Liver (tissue), 9 donors: Measurements from ENCODE around the gene CADM3. TPM values are rescaled to one million over a fixed set of nuclear protein-coding genes. Genes with fewer than 3 reads are reported as not detected.

Source experiments
- DNase-seq: peaks from one replicate; pipeline ENCODE4 v3.0.0-alpha.2; 2017; ENCODE audit warnings: low spot score
- H3K27ac ChIP-seq, 2 donors: one replicate each; pipeline ENCODE4 v1.7.0; 2013; ENCODE audit warnings: inconsistent platforms in 2 of 2, low read length in 2 of 2, control low read depth in 1 of 2, low read depth in 1 of 2, mild to moderate bottlenecking in 1 of 2
- H3K27me3 ChIP-seq, 4 donors: one replicate each; pipeline versions ENCODE4 v1.6.1 to v1.7.0; 2013; ENCODE audit warnings: low read length in 3 of 4, inconsistent platforms in 1 of 4, mild to moderate bottlenecking in 1 of 4, moderate library complexity in 1 of 4; ENCODE audit not compliant: control insufficient read depth in 4 of 4, insufficient read depth in 4 of 4
- H3K36me3 ChIP-seq, 4 donors: one replicate each; pipeline versions ENCODE4 v1.6.1 to v1.7.0; 2013; ENCODE audit warnings: low read length in 3 of 4, mild to moderate bottlenecking in 3 of 4, low read depth in 1 of 4, moderate library complexity in 1 of 4; ENCODE audit not compliant: control insufficient read depth in 4 of 4, insufficient read depth in 3 of 4
- H3K4me1 ChIP-seq, 4 donors: one replicate each; pipeline versions ENCODE4 v1.6.1 to v1.7.0; 2013; ENCODE audit warnings: low read length in 3 of 4, mild to moderate bottlenecking in 3 of 4, moderate library complexity in 1 of 4; ENCODE audit not compliant: control insufficient read depth in 4 of 4, insufficient read depth in 4 of 4
- H3K4me3 ChIP-seq, 3 donors: one replicate each; pipeline versions ENCODE4 v1.6.1 to v1.7.0; 2013; ENCODE audit warnings: low read length in 3 of 3, control low read depth in 1 of 3, low read depth in 1 of 3, mild to moderate bottlenecking in 1 of 3
- H3K9ac ChIP-seq, 2 donors: one replicate each; pipeline ENCODE4 v1.7.0; 2013; ENCODE audit warnings: low read length in 2 of 2, mild to moderate bottlenecking in 2 of 2, moderate library complexity in 2 of 2, control low read depth in 1 of 2, low read depth in 1 of 2
- H3K9me3 ChIP-seq, 4 donors: one replicate each; pipeline versions ENCODE4 v1.6.1 to v1.7.0; 2013; ENCODE audit warnings: low read length in 3 of 4; ENCODE audit not compliant: control insufficient read depth in 4 of 4
- EGR1 ChIP-seq, 2 donors: IDR thresholded peaks; 2 replicates each; pipeline ENCODE4 v1.6.1; 2016 to 2018; ENCODE audit warnings: antibody characterized with exemption in 2 of 2, low read depth in 2 of 2
- FOXA1 ChIP-seq: IDR thresholded peaks from 2 replicates; pipeline ENCODE4 v1.6.1; 2016; ENCODE audit warnings: antibody characterized with exemption
- FOXA2 ChIP-seq: IDR thresholded peaks from 2 replicates; pipeline ENCODE4 v1.6.1; 2016; ENCODE audit warnings: antibody characterized with exemption
- GABPA ChIP-seq, 2 donors: IDR thresholded peaks in 1 of 2; conservative IDR thresholded peaks in 1 of 2; 2 replicates each; pipeline ENCODE4 v1.6.1; 2016; ENCODE audit warnings: antibody characterized with exemption in 2 of 2, mild to moderate bottlenecking in 1 of 2, moderate library complexity in 1 of 2
- HNF4A ChIP-seq, 2 donors: conservative IDR thresholded peaks; 2 replicates each; pipeline ENCODE4 v1.6.1; 2016; ENCODE audit warnings: antibody characterized with exemption in 2 of 2, mild to moderate bottlenecking in 2 of 2
- HNF4G ChIP-seq: IDR thresholded peaks from 2 replicates; pipeline ENCODE4 v1.6.1; 2016; ENCODE audit warnings: antibody characterized with exemption
- JUND ChIP-seq, 2 donors: IDR thresholded peaks; 2 replicates each; pipeline ENCODE4 v1.6.1; 2016; ENCODE audit warnings: antibody characterized with exemption in 2 of 2
- NR2F2 ChIP-seq: IDR thresholded peaks from 2 replicates; pipeline ENCODE4 v1.6.1; 2016; ENCODE audit warnings: antibody characterized with exemption
- RAD21 ChIP-seq, 2 donors: IDR thresholded peaks; 2 replicates each; pipeline ENCODE4 v1.6.1; 2016; ENCODE audit warnings: antibody characterized with exemption in 2 of 2, mild to moderate bottlenecking in 2 of 2
- RXRA ChIP-seq, 2 donors: IDR thresholded peaks; 2 replicates each; pipeline ENCODE4 v1.6.1; 2017 to 2018; ENCODE audit warnings: antibody characterized with exemption in 2 of 2, mild to moderate bottlenecking in 1 of 2
- SP1 ChIP-seq: IDR thresholded peaks from 2 replicates; pipeline ENCODE4 v1.6.1; 2018; ENCODE audit warnings: antibody characterized with exemption, mild to moderate bottlenecking
- TAF1 ChIP-seq: conservative IDR thresholded peaks from 2 replicates; pipeline ENCODE4 v1.6.1; 2016; ENCODE audit warnings: antibody characterized with exemption, mild to moderate bottlenecking
- YY1 ChIP-seq: IDR thresholded peaks from 2 replicates; pipeline ENCODE4 v1.6.1; 2016; ENCODE audit warnings: antibody characterized with exemption, mild to moderate bottlenecking
- WGBS: extraction: QIAGEN DNeasy Blood & Tissue Kit; methylation state at CpG from one replicate; pipeline ENCODE4 v1.1.7; 2013; 5-methylcytosine and 5-hydroxymethylcytosine counted together
- polyA plus RNA-seq, 2 donors: library from polyadenylated mRNA; stranded (reverse) in 1 of 2; unstranded in 1 of 2; fragments of 200-250 nt in 1 of 2; fragments of >200 nt in 1 of 2; fragmentation: Nextera tagmentation in 1 of 2; extraction: Ambion mirVana in 1 of 2; gene quantifications; one replicate each; pipeline versions ENCODE4 v1.2.1 to v1.2.3, GENCODE V29; 2013 to 2015
- total RNA-seq, 2 donors: library from RNA; depleted of rRNA; stranded (reverse); fragments of >200 nt; gene quantifications; one replicate each; pipeline ENCODE4 v1.2.3, GENCODE V29; 2014
- TF ChIP-seq, protein P1 (sequence below): IDR thresholded peaks from 2 replicates; pipeline ENCODE4 v1.6.1; 2016; ENCODE audit warnings: antibody characterized with exemption
- TF ChIP-seq, protein P2 (sequence below): fragments of 150-350 bp; IDR thresholded peaks from 2 replicates; pipeline ENCODE4 v1.5.1; 2017; ENCODE audit warnings: improper control_type of control experiment, low read depth, low read length; ENCODE audit not compliant: missing input control
- TF ChIP-seq, protein P3 (sequence below): IDR thresholded peaks from 2 replicates; pipeline ENCODE4 v1.6.1; 2016; ENCODE audit warnings: antibody characterized with exemption
- TF ChIP-seq, protein P4 (sequence below): IDR thresholded peaks from 2 replicates; pipeline ENCODE4 v1.6.1; 2016; ENCODE audit warnings: antibody characterized with exemption, mild to moderate bottlenecking
- TF ChIP-seq, protein P5 (sequence below): IDR thresholded peaks from 2 replicates; pipeline ENCODE4 v1.6.1; 2016; ENCODE audit warnings: antibody characterized with exemption
- donor health status: healthy.
- donor health status: healthy.
- donor health status: healthy.
- donor health status: healthy.
- donor health status: healthy.

Gene CADM3
- total and polyA plus RNA-seq, 4 donors = 0.14 to 0.25 (median 0.16) TPM

DNA sequence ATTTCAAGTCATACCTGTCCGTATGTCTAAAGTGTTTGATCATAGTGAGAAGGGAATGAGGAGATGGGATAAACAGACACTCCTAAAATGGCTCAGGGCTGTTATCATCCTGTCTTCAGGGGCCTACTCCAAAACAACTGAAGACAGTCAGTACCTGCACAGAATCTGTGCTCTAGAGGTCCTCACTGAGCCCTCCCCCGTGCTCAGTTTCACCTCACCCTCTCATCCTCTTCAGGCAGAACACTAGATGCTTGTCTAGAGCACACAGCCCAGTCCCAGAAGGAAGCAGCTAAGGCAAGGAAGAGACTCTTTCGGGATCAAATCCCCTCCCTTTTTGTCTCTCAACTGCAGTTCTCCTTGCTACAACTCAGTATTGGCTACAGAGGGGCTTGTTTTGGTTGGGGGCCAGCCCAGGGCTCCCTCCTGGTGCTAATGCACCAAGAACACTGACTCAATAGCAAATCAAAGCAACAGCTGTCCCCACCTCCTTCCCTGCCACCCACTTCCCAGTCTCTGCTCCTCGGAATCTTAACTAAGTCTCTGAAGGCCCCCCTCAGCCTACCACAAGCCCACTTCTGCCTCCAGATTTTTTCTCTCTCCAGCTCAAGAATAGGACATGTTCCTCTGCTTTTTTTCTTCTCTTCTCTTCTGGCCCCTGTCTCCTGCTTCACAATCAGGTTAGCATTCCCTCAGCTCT, 10.1 kb downstream of the CADM3 start:
- TF ChIP-seq RXRA (IDR thresholded peaks at IDR 0.05) (no peak), HNF4G (no peak), NR2F2 (no peak), RAD21 (IDR thresholded peaks at IDR 0.05) (no peak), HNF4A (conservative IDR thresholded peaks at IDR 0.05) (no peak), JUND (IDR thresholded peaks at IDR 0.05) (no peak), FOXA2 (no peak), EGR1 (IDR thresholded peaks at IDR 0.05; ENCODE audit: low read depth in 2 of 2) (no peak)
- TF ChIP-seq, protein P1, sequence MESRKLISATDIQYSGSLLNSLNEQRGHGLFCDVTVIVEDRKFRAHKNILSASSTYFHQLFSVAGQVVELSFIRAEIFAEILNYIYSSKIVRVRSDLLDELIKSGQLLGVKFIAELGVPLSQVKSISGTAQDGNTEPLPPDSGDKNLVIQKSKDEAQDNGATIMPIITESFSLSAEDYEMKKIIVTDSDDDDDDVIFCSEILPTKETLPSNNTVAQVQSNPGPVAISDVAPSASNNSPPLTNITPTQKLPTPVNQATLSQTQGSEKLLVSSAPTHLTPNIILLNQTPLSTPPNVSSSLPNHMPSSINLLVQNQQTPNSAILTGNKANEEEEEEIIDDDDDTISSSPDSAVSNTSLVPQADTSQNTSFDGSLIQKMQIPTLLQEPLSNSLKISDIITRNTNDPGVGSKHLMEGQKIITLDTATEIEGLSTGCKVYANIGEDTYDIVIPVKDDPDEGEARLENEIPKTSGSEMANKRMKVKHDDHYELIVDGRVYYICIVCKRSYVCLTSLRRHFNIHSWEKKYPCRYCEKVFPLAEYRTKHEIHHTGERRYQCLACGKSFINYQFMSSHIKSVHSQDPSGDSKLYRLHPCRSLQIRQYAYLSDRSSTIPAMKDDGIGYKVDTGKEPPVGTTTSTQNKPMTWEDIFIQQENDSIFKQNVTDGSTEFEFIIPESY = no peak
- TF ChIP-seq, protein P2, sequence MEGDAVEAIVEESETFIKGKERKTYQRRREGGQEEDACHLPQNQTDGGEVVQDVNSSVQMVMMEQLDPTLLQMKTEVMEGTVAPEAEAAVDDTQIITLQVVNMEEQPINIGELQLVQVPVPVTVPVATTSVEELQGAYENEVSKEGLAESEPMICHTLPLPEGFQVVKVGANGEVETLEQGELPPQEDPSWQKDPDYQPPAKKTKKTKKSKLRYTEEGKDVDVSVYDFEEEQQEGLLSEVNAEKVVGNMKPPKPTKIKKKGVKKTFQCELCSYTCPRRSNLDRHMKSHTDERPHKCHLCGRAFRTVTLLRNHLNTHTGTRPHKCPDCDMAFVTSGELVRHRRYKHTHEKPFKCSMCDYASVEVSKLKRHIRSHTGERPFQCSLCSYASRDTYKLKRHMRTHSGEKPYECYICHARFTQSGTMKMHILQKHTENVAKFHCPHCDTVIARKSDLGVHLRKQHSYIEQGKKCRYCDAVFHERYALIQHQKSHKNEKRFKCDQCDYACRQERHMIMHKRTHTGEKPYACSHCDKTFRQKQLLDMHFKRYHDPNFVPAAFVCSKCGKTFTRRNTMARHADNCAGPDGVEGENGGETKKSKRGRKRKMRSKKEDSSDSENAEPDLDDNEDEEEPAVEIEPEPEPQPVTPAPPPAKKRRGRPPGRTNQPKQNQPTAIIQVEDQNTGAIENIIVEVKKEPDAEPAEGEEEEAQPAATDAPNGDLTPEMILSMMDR = no peak
- TF ChIP-seq, protein P3, sequence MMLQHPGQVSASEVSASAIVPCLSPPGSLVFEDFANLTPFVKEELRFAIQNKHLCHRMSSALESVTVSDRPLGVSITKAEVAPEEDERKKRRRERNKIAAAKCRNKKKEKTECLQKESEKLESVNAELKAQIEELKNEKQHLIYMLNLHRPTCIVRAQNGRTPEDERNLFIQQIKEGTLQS = no peak
- Histone ChIP-seq H3K27ac (no peak overlapping the region), H3K4me1 (no peaks in the 10 kb centered on the region), H3K9ac (no peak overlapping the region), H3K36me3 (no peaks in the 10 kb centered on the region), H3K9me3 (no peaks in the 10 kb centered on the region), H3K4me3 (no peak overlapping the region), H3K27me3 (peaks cover 0 to 2% (median 0%) of the 10 kb centered on the region in 4 donors)
- 38% methylated on average over 4 of the region's 4 CpGs for WGBS
- no peak for DNase-seq

DNA sequence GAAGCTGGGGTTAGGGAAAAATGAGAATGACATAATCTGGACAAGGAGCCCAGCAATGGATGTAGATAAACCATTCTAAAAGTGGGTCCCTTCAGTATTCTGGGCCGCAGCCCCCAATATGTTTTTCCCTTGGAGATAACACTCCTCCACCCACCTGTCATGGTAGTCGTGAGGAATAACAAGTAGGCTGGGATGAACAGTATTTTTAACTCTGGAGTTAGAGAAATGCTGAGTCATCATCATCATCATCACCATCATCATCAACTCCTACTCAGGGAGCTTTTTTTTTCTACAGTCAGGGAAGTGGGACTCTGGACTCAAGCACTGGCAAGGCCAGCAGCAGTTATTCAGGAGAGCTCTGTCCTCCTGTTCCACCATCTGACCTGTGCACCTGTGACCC, 12.8 kb downstream of the CADM3 start:
- WGBS = 81% methylated on average over 2 of the region's 2 CpGs
- Histone ChIP-seq H3K9ac (no peak overlapping the region), H3K36me3 (no peaks in the 10 kb centered on the region), H3K4me3 (no peak overlapping the region), H3K4me1 (no peaks in the 10 kb centered on the region), H3K9me3 (no peaks in the 10 kb centered on the region), H3K27ac (no peak overlapping the region), H3K27me3 (peaks cover 0 to 5% (median 3%) of the 10 kb centered on the region in 4 donors)
- TF ChIP-seq, protein P4, sequence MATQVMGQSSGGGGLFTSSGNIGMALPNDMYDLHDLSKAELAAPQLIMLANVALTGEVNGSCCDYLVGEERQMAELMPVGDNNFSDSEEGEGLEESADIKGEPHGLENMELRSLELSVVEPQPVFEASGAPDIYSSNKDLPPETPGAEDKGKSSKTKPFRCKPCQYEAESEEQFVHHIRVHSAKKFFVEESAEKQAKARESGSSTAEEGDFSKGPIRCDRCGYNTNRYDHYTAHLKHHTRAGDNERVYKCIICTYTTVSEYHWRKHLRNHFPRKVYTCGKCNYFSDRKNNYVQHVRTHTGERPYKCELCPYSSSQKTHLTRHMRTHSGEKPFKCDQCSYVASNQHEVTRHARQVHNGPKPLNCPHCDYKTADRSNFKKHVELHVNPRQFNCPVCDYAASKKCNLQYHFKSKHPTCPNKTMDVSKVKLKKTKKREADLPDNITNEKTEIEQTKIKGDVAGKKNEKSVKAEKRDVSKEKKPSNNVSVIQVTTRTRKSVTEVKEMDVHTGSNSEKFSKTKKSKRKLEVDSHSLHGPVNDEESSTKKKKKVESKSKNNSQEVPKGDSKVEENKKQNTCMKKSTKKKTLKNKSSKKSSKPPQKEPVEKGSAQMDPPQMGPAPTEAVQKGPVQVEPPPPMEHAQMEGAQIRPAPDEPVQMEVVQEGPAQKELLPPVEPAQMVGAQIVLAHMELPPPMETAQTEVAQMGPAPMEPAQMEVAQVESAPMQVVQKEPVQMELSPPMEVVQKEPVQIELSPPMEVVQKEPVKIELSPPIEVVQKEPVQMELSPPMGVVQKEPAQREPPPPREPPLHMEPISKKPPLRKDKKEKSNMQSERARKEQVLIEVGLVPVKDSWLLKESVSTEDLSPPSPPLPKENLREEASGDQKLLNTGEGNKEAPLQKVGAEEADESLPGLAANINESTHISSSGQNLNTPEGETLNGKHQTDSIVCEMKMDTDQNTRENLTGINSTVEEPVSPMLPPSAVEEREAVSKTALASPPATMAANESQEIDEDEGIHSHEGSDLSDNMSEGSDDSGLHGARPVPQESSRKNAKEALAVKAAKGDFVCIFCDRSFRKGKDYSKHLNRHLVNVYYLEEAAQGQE = no peak
- TF ChIP-seq, protein P1 = no peak
- TF ChIP-seq SP1 = no peak
- no peak for TF ChIP-seq RXRA (IDR thresholded peaks at IDR 0.05)
- TF ChIP-seq TAF1 = no peak
- TF ChIP-seq, protein P5, sequence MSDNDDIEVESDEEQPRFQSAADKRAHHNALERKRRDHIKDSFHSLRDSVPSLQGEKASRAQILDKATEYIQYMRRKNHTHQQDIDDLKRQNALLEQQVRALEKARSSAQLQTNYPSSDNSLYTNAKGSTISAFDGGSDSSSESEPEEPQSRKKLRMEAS = no peak
- no peak for TF ChIP-seq NR2F2
- no peak for TF ChIP-seq JUND (IDR thresholded peaks at IDR 0.05)
- TF ChIP-seq GABPA (IDR thresholded peaks at IDR 0.05 in 1 of 2, conservative IDR thresholded peaks at IDR 0.05 in 1 of 2) = no peak
- TF ChIP-seq, protein P2 = no peak
- TF ChIP-seq, protein P3 = no peak
- no peak for TF ChIP-seq FOXA1
- TF ChIP-seq YY1 = no peak
- no peak for TF ChIP-seq EGR1 (IDR thresholded peaks at IDR 0.05; ENCODE audit: low read depth in 2 of 2)
- no peak for TF ChIP-seq RAD21 (IDR thresholded peaks at IDR 0.05)
- TF ChIP-seq HNF4A (conservative IDR thresholded peaks at IDR 0.05) = no peak
- TF ChIP-seq HNF4G = no peak
- TF ChIP-seq FOXA2 = no peak
- DNase-seq = no peak
